LoVo (cell line): Measurements from ENCODE around the gene SYT13.

Experiments used
- DNase-seq: peaks from one replicate; pipeline ENCODE4 v3.0.0-alpha.2; 2016; ENCODE audit warnings: low spot score

The SYT13 gene

GRCh38 chr11:45305874-45306623, 19.9 kb upstream of the SYT13 start:
- no peak for DNase-seq

GRCh38 chr11:45304992-45305335, 18.8 kb upstream of the SYT13 start:
- DNase-seq = no peak

GRCh38 chr11:45304111-45304991, 18.2 kb upstream of the SYT13 start:
- DNase-seq = no peak

- DNase-seq = no peak
These were observed 17.2 kb upstream of the SYT13 start for GRCh38 chr11:45303316-45303715.

GRCh38 chr11:45301537-45302246, 15.6 kb upstream of the SYT13 start:
- no peak for DNase-seq

GRCh38 chr11:45300715-45301114, 14.6 kb upstream of the SYT13 start:
- no peak for DNase-seq

GRCh38 chr11:45298718-45299117, 12.6 kb upstream of the SYT13 start:
- no peak for DNase-seq

- DNase-seq = no peak
These were observed 9.9 kb upstream of the SYT13 start for GRCh38 chr11:45296075-45296474.

GRCh38 chr11:45294499-45294898, 8.4 kb upstream of the SYT13 start:
- DNase-seq = no peak

- DNase-seq = peak; percentile 82
These were observed 7.5 kb upstream of the SYT13 start for GRCh38 chr11:45293566-45294192.

- DNase-seq = no peak
These were observed 4.4 kb upstream of the SYT13 start for GRCh38 chr11:45290586-45290985.

GRCh38 chr11:45289369-45289768, 3.2 kb upstream of the SYT13 start:
- peak; percentile 16 for DNase-seq

GRCh38 chr11:45288339-45288738, 2.2 kb upstream of the SYT13 start:
- no peak for DNase-seq

GRCh38 chr11:45287316-45287903, 1.3 kb upstream of the SYT13 start:
- no peak for DNase-seq

- DNase-seq = no peak
These were observed 802 bp downstream of the SYT13 start for GRCh38 chr11:45285250-45285828.

- no peak for DNase-seq
These were observed 4.1 kb downstream of the SYT13 start for GRCh38 chr11:45282081-45282480.

- DNase-seq = no peak
These were observed 5.7 kb downstream of the SYT13 start for GRCh38 chr11:45280449-45280848.

- DNase-seq = no peak
These were observed 6.5 kb downstream of the SYT13 start for GRCh38 chr11:45279645-45280044.

- DNase-seq = no peak
These were observed 7.4 kb downstream of the SYT13 start for GRCh38 chr11:45278714-45279113.

- no peak for DNase-seq
These were observed 10.3 kb downstream of the SYT13 start for GRCh38 chr11:45275828-45276227.

GRCh38 chr11:45274206-45274605, 11.9 kb downstream of the SYT13 start:
- no peak for DNase-seq

- DNase-seq = no peak
These were observed 12.6 kb downstream of the SYT13 start for GRCh38 chr11:45273509-45273908.
